HCT116 (cell line): ENCODE measurements around the gene SLC50A1. TPM values are rescaled to one million over a fixed set of nuclear protein-coding genes. Genes with fewer than 3 reads are reported as not detected.
"Not testable (repeated sequence)": the region's sequence is repeated elsewhere in the genome, so short reads cannot be mapped to it uniquely, and the experiment has no call there.

ENCODE experiments used
- ATAC-seq: fragments of 200-7000 bp; cut with Tn5 transposase; 2 replicates; pipeline ENCODE4 v1.9.1; 2020; ENCODE audit warnings: mild to moderate bottlenecking, moderate library complexity
- BruUV-seq: library from RNA; stranded (reverse); fragments of 400-500 nt; replicated peaks from 2 replicates; lab custom pipeline; 2021; lab: Mats Ljungman, UMichigan
- CTCF ChIA-PET: fragments of 300-600 bp; sonication (Branson Sonifier 250); formaldehyde crosslinking; loops from one replicate; lab custom pipeline; 2021; ENCODE audit warnings: antibody characterized with exemption; lab: Charles Lee
- POLR2A ChIA-PET: fragments of 300-600, 350-600 bp; sonication (Branson Sonifier 250); formaldehyde crosslinking; loops from one replicate; lab custom pipeline; 2021; ENCODE audit warnings: antibody characterized with exemption; lab: Charles Lee
- RAD21 ChIA-PET, 2 experiments: fragments of 300-600 bp; sonication (Branson Sonifier 250); formaldehyde crosslinking; loops; one replicate each; lab custom pipeline; 2023; ENCODE audit warnings: low total read pairs in 2 of 2; ENCODE audit not compliant: uncharacterized antibody in 2 of 2, unreplicated experiment in 2 of 2, low non-redundant PET in 1 of 2; lab: Charles Lee
- DNase-seq: peaks from one replicate; pipeline ENCODE4 v3.0.0-alpha.2; 2010; ENCODE audit warnings: low read depth, low spot score
- H2AFZ ChIP-seq: fragments of 200-600 bp; shearing (Covaris generic), sonication (generic); 2 replicates; pipeline ENCODE4 v1.6.1; 2017; ENCODE audit warnings: low read depth, mixed run types, mixed read lengths, antibody characterized with exemption, low read length; ENCODE audit not compliant: poor library complexity, severe bottlenecking
- H3K27ac ChIP-seq: 2 replicates; pipeline ENCODE4 v1.5.1; 2012; ENCODE audit warnings: low read depth, low read length
- H3K27me3 ChIP-seq: fragments of 200-600 bp; sonication (generic); 2 replicates; pipeline ENCODE4 v1.6.1; 2016; ENCODE audit warnings: mixed run types, low read length, mixed read lengths; ENCODE audit not compliant: insufficient read depth
- H3K36me3 ChIP-seq, 2 experiments: fragments of 200-500 bp in 1 of 2; fragments of 200-600 bp in 1 of 2; sonication (Bioruptor generic) in 1 of 2; sonication (generic) in 1 of 2; 2 replicates each; pipeline versions ENCODE4 v1.5.1 to v1.6.1; 2014 to 2016; ENCODE audit warnings: low read length in 2 of 2, inconsistent platforms in 1 of 2, mixed read lengths in 1 of 2, mixed run types in 1 of 2; ENCODE audit not compliant: insufficient read depth in 2 of 2, control insufficient read depth in 1 of 2
- H3K4me1 ChIP-seq, 2 experiments: fragments of 200-600 bp in 1 of 2; sonication (generic) in 1 of 2; 2 replicates each; pipeline versions ENCODE4 v1.5.1 to v1.6.1; 2012 to 2017; ENCODE audit warnings: low read length in 2 of 2, inconsistent platforms in 1 of 2, mild to moderate bottlenecking in 1 of 2, mixed read lengths in 1 of 2, mixed run types in 1 of 2, moderate library complexity in 1 of 2; ENCODE audit not compliant: insufficient read depth in 2 of 2, control insufficient read depth in 1 of 2
- H3K4me2 ChIP-seq: fragments of 200-600 bp; sonication (generic); 2 replicates; pipeline ENCODE4 v1.6.1; 2017; ENCODE audit warnings: mixed run types, low read length, mixed read lengths
- H3K4me3 ChIP-seq, 2 experiments: fragments of 200-600 bp in 1 of 2; sonication (generic) in 1 of 2; replicated peaks in 1 of 2; 2 replicates each; pipeline ENCODE4 v1.5.1; 2011 to 2016; ENCODE audit warnings: low read length in 2 of 2, control low read depth in 1 of 2, low read depth in 1 of 2, mild to moderate bottlenecking in 1 of 2, mixed read lengths in 1 of 2, mixed run types in 1 of 2
- H3K79me2 ChIP-seq: fragments of 200-600 bp; sonication (generic); 2 replicates; pipeline ENCODE4 v1.6.1; 2017; ENCODE audit warnings: mild to moderate bottlenecking, mixed run types, low read length, moderate library complexity, mixed read lengths; ENCODE audit not compliant: insufficient read depth
- H3K9ac ChIP-seq: fragments of 200-600 bp; sonication (generic); 2 replicates; pipeline ENCODE4 v1.6.1; 2016; ENCODE audit warnings: low read length, mixed read lengths
- H3K9me2 ChIP-seq: fragments of 200-600 bp; sonication (generic), shearing (Covaris generic); 2 replicates; pipeline ENCODE4 v1.6.1; 2017; ENCODE audit warnings: mixed run types, mild to moderate bottlenecking, moderate library complexity; ENCODE audit not compliant: insufficient read depth
- H3K9me3 ChIP-seq, 2 experiments: fragments of 200-500 bp in 1 of 2; fragments of 200-600 bp in 1 of 2; sonication (Bioruptor generic) in 1 of 2; sonication (generic) in 1 of 2; 2 replicates each; pipeline ENCODE4 v1.6.1; 2014 to 2017; ENCODE audit warnings: low read length in 2 of 2, mixed read lengths in 2 of 2, inconsistent platforms in 1 of 2, low read depth in 1 of 2, mild to moderate bottlenecking in 1 of 2, mixed run types in 1 of 2, moderate library complexity in 1 of 2; ENCODE audit not compliant: control insufficient read depth in 1 of 2, insufficient read depth in 1 of 2
- H4K20me1 ChIP-seq: fragments of 200-600 bp; sonication (generic), shearing (Covaris generic); 2 replicates; pipeline ENCODE4 v1.6.1; 2017; ENCODE audit warnings: mixed run types, mild to moderate bottlenecking, moderate library complexity; ENCODE audit not compliant: insufficient read depth
- CEBPB ChIP-seq: IDR thresholded peaks from 2 replicates; pipeline ENCODE4 v1.6.1; 2012; ENCODE audit warnings: low read depth
- ELF1 ChIP-seq: IDR thresholded peaks from 2 replicates; pipeline ENCODE4 v1.6.1; 2012; ENCODE audit warnings: low read depth, borderline replicate concordance
- SIN3A ChIP-seq: IDR thresholded peaks from 2 replicates; pipeline ENCODE4 v1.6.1; 2012; ENCODE audit warnings: low read depth
- TCF7L2 ChIP-seq: IDR thresholded peaks from 2 replicates; pipeline ENCODE4 v1.7.0; 2011; ENCODE audit warnings: borderline replicate concordance, inconsistent platforms; ENCODE audit not compliant: insufficient read depth, insufficient read length; ENCODE audit errors: extremely low read depth
- YY1 ChIP-seq: IDR thresholded peaks from 2 replicates; pipeline ENCODE4 v1.6.1; 2011; ENCODE audit warnings: low read length, low read depth, moderate library complexity, mild to moderate bottlenecking; ENCODE audit not compliant: insufficient replicate concordance; ENCODE audit errors: extremely low read depth
- intact Hi-C: fragments of 100-400 bp; cut with micrococcal nuclease; formaldehyde crosslinking; loops from 2 replicates; pipeline ENCODE4 v1.10.0; 2022
- total RNA-seq: library from RNA; stranded (reverse); gene quantifications from one replicate; pipeline ENCODE4 v1.2.1, GENCODE V29; 2021; ENCODE audit not compliant: unreplicated experiment
- TF ChIP-seq, protein P1 (sequence below): IDR thresholded peaks from 2 replicates; pipeline ENCODE4 v1.6.1; 2012; ENCODE audit warnings: low read depth

The SLC50A1 gene
- total RNA-seq, 1 experiment from 2014 or later, result 49.9 TPM

DNA sequence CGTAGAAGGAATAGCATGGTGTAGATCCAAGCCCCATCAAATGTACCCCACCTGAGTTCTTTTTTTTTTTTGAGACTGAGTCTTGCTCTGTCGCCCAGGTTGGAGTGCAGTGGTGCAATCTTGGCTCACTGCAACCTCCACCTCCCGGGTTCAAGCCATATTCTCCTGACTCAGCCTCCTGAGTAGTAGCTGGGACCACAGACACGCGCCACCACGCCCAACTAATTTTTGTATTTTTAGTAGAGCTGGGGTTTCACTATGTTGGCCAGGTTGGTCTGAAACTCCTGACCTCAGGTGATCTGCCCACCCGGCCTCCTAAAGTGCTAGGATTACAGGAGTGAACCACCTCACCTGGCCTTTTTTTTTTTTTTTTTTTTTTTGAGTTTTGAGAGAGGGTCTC lies 17.6 kb upstream of the SLC50A1 start:
- H3K4me1 ChIP-seq, intact Hi-C loops, H3K27me3 ChIP-seq, POLR2A ChIA-PET, H3K27ac ChIP-seq, H3K9ac ChIP-seq, H3K36me3 ChIP-seq, RAD21 ChIA-PET, H4K20me1 ChIP-seq, BruUV-seq, H3K4me2 ChIP-seq, ATAC-seq, H3K9me2 ChIP-seq, H3K9me3 ChIP-seq, H2AFZ ChIP-seq, DNase-seq, H3K79me2 ChIP-seq, H3K4me3 ChIP-seq: not testable (repeated sequence)
- CTCF ChIA-PET, result interaction anchor here (0.8 to 1.2 kb wide), 3 partner anchors 11 to 49 kb away, joined by 3 to 4 read pairs (median 3); no protein-coding TSS in a partner anchor

DNA sequence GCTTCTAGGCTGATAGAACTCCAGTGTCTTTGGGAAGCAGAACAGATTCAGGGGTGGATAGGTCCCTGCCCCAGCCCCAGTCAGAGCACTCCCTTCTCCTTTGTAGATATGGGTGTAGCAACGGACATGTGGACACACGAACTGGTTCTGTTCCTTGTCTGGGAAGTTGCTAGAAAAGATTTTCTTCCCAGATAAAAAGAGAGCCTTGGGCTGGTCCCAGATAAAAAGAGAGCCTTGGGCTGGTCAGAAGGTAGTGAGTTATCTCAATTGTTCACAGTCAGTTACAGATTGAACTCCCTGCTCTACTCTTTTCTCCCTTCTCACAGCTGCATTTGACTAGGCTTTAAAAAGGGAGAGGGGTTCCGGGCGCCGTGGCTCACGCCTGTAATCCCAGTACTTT lies 15.4 kb upstream of the SLC50A1 start:
- peaks cover 6 to 11% of the 10 kb centered on the region in 2 experiments for H3K4me1 ChIP-seq
- DNase-seq, result no peak
- H3K36me3 ChIP-seq, result no peaks in the 10 kb centered on the region
- ATAC-seq, result no peak
- H3K4me3 ChIP-seq, result no peak overlapping the region
- H4K20me1 ChIP-seq, result no peaks in the 10 kb centered on the region
- CTCF ChIA-PET, result interaction anchor here (1.2 to 1.6 kb wide), 2 partner anchors 29 to 35 kb away, joined by 3 to 4 read pairs; no protein-coding TSS in a partner anchor
- H3K9ac ChIP-seq, result no peak overlapping the region
- H3K9me3 ChIP-seq, result no peaks in the 10 kb centered on the region
- no peak overlapping the region for H3K27ac ChIP-seq
- no peak overlapping the region for H2AFZ ChIP-seq
- TF ChIP-seq, protein P1, sequence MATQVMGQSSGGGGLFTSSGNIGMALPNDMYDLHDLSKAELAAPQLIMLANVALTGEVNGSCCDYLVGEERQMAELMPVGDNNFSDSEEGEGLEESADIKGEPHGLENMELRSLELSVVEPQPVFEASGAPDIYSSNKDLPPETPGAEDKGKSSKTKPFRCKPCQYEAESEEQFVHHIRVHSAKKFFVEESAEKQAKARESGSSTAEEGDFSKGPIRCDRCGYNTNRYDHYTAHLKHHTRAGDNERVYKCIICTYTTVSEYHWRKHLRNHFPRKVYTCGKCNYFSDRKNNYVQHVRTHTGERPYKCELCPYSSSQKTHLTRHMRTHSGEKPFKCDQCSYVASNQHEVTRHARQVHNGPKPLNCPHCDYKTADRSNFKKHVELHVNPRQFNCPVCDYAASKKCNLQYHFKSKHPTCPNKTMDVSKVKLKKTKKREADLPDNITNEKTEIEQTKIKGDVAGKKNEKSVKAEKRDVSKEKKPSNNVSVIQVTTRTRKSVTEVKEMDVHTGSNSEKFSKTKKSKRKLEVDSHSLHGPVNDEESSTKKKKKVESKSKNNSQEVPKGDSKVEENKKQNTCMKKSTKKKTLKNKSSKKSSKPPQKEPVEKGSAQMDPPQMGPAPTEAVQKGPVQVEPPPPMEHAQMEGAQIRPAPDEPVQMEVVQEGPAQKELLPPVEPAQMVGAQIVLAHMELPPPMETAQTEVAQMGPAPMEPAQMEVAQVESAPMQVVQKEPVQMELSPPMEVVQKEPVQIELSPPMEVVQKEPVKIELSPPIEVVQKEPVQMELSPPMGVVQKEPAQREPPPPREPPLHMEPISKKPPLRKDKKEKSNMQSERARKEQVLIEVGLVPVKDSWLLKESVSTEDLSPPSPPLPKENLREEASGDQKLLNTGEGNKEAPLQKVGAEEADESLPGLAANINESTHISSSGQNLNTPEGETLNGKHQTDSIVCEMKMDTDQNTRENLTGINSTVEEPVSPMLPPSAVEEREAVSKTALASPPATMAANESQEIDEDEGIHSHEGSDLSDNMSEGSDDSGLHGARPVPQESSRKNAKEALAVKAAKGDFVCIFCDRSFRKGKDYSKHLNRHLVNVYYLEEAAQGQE, result no peak
- TF ChIP-seq ELF1, result no peak
- TF ChIP-seq SIN3A, result no peak
- no peak for TF ChIP-seq TCF7L2
- no peak for TF ChIP-seq CEBPB
- no peak for TF ChIP-seq YY1
- TF ChIP-seq, all 23 proteins: peak for 0
- BruUV-seq, result no TSS peak
- Histone ChIP-seq H3K79me2 (no peaks in the 10 kb centered on the region), H3K4me2 (no peak overlapping the region), H3K27me3 (peaks cover 6% of the 10 kb centered on the region; the same call in 1 of the 2 replicates), H3K9me2 (no peaks in the 10 kb centered on the region)
- POLR2A ChIA-PET, result no interaction called here
- RAD21 ChIA-PET, result no interaction called here
- intact Hi-C loops, result no loop called here
